Neural cell (in vitro differentiated cells): ENCODE results near the gene MRGPRD. TPM values are rescaled to one million over a fixed set of nuclear protein-coding genes. Genes with fewer than 3 reads are reported as not detected.

Experiments used
- H2AFZ ChIP-seq: fragments of 200-600, 300-800 bp; sonication (generic), shearing (Covaris generic); 2 replicates; pipeline ENCODE4 v1.6.0; 2014; ENCODE audit warnings: low read depth, mild to moderate bottlenecking, antibody characterized with exemption, low read length, moderate library complexity
- H3F3A ChIP-seq: fragments of 200-600 bp; shearing (Covaris generic); 2 replicates; pipeline ENCODE4 v1.6.1; 2016; ENCODE audit warnings: mild to moderate bottlenecking, moderate library complexity, mixed read lengths, antibody characterized with exemption, low read length; ENCODE audit not compliant: insufficient read depth, poor library complexity, severe bottlenecking
- H3K27ac ChIP-seq: fragments of 200-600, 300-800 bp; sonication (generic), shearing (Covaris generic); 2 replicates; pipeline ENCODE4 v1.5.1; 2014; ENCODE audit warnings: mild to moderate bottlenecking, low read length, moderate library complexity
- H3K27me3 ChIP-seq: fragments of 300-800, 200-600 bp; sonication (generic), shearing (Covaris generic); 2 replicates; pipeline ENCODE4 v1.6.0; 2014; ENCODE audit warnings: mild to moderate bottlenecking, low read depth, low read length, moderate library complexity; ENCODE audit not compliant: insufficient read depth
- H3K36me3 ChIP-seq: fragments of 300-800, 200-600 bp; sonication (generic), shearing (Covaris generic); 2 replicates; pipeline ENCODE4 v1.5.1; 2014; ENCODE audit warnings: mild to moderate bottlenecking, antibody characterized with exemption, low read length, moderate library complexity; ENCODE audit not compliant: insufficient read depth
- H3K4me2 ChIP-seq: fragments of 300-800, 200-600 bp; sonication (generic), shearing (Covaris generic); 2 replicates; pipeline ENCODE4 v1.6.0; 2014; ENCODE audit warnings: mild to moderate bottlenecking, low read length
- H3K4me3 ChIP-seq: fragments of 300-800, 200-600 bp; sonication (generic), shearing (Covaris generic); 2 replicates; pipeline ENCODE4 v1.5.1; 2014; ENCODE audit warnings: mild to moderate bottlenecking, low read length, moderate library complexity
- H3K79me2 ChIP-seq: fragments of 200-600 bp; shearing (Covaris generic); replicated peaks from 2 replicates; pipeline ENCODE4 v1.6.0; 2014; ENCODE audit warnings: mild to moderate bottlenecking, low read length, moderate library complexity; ENCODE audit not compliant: insufficient read depth
- H3K9ac ChIP-seq: fragments of 300-800, 200-600 bp; sonication (generic), shearing (Covaris generic); 2 replicates; pipeline ENCODE4 v1.6.1; 2016; ENCODE audit warnings: mild to moderate bottlenecking, low read length, mixed read lengths
- H3K9me2 ChIP-seq: fragments of 200-600 bp; shearing (Covaris generic); 2 replicates; pipeline ENCODE4 v1.6.1; 2016; ENCODE audit warnings: mild to moderate bottlenecking, low read length, mixed read lengths; ENCODE audit not compliant: insufficient read depth
- H3K9me3 ChIP-seq: fragments of 200-600, 300-800 bp; sonication (generic), shearing (Covaris generic); 2 replicates; pipeline ENCODE4 v1.6.1; 2016; ENCODE audit warnings: mild to moderate bottlenecking, mixed run types, low read length, moderate library complexity, mixed read lengths
- H4K20me1 ChIP-seq: fragments of 200-600 bp; shearing (Covaris generic); 2 replicates; pipeline ENCODE4 v1.6.1; 2016; ENCODE audit warnings: mild to moderate bottlenecking, mixed run types; ENCODE audit not compliant: insufficient read depth
- EP300 ChIP-seq: fragments of 450-650 bp; conservative IDR thresholded peaks from 2 replicates; pipeline ENCODE4 v1.6.1; 2014; ENCODE audit warnings: antibody characterized with exemption, mild to moderate bottlenecking, moderate library complexity; ENCODE audit not compliant: poor library complexity, severe bottlenecking
- EZH2 ChIP-seq: fragments of 200-600, 300-800 bp; shearing (Covaris generic), sonication (generic); IDR thresholded peaks from 2 replicates; pipeline ENCODE4 v1.6.1; 2014; ENCODE audit warnings: antibody characterized with exemption, low read length, borderline replicate concordance, mild to moderate bottlenecking; ENCODE audit not compliant: insufficient read depth, poor library complexity, severe bottlenecking
- MXI1 ChIP-seq: fragments of 450-650 bp; conservative IDR thresholded peaks from 2 replicates; pipeline ENCODE4 v1.6.1; 2014; ENCODE audit warnings: antibody characterized with exemption, mild to moderate bottlenecking; ENCODE audit not compliant: poor library complexity, severe bottlenecking
- POLR2AphosphoS5 ChIP-seq: IDR thresholded peaks from 2 replicates; pipeline ENCODE4 v1.6.1; 2012
- RAD21 ChIP-seq: fragments of 450-650 bp; conservative IDR thresholded peaks from 2 replicates; pipeline ENCODE4 v1.6.1; 2014; ENCODE audit warnings: antibody characterized with exemption, mild to moderate bottlenecking, moderate library complexity
- SMC3 ChIP-seq: fragments of 450-650 bp; conservative IDR thresholded peaks from 2 replicates; pipeline ENCODE4 v1.6.1; 2014; ENCODE audit warnings: antibody characterized with exemption, mild to moderate bottlenecking, moderate library complexity; ENCODE audit not compliant: poor library complexity
- TAF1 ChIP-seq: IDR thresholded peaks from 2 replicates; pipeline ENCODE4 v1.6.1; 2012; ENCODE audit warnings: low read depth
- polyA plus RNA-seq: library from polyadenylated mRNA; depleted of rRNA; stranded (reverse); fragments of >200 nt; gene quantifications from 2 replicates; pipeline ENCODE4 v1.2.3, GENCODE V29; 2014

Gene MRGPRD
- polyA plus RNA-seq, 1 donor from 2014 or later = not detected

GRCh38 chr11:68968306-68969250, 12.2 kb downstream of the MRGPRD start:
- no peak overlapping the region for H3K27ac ChIP-seq
- H3K4me2 ChIP-seq = no peak overlapping the region
- no peaks in the 10 kb centered on the region for H4K20me1 ChIP-seq
- TF ChIP-seq TAF1 (no peak), RAD21 (no peak), EZH2 (no peak), POLR2AphosphoS5 (no peak), SMC3 (no peak)
- no peaks in the 10 kb centered on the region for H3K9me2 ChIP-seq
- no peaks in the 10 kb centered on the region for H3F3A ChIP-seq
- no peaks in the 10 kb centered on the region for H3K27me3 ChIP-seq
- H3K4me3 ChIP-seq = no peak overlapping the region
- H2AFZ ChIP-seq = no peak overlapping the region
- H3K36me3 ChIP-seq = no peaks in the 10 kb centered on the region
- H3K9ac ChIP-seq = no peak overlapping the region
- H3K79me2 ChIP-seq = no peaks in the 10 kb centered on the region
- H3K9me3 ChIP-seq = peaks cover 4% of the 10 kb centered on the region

DNA sequence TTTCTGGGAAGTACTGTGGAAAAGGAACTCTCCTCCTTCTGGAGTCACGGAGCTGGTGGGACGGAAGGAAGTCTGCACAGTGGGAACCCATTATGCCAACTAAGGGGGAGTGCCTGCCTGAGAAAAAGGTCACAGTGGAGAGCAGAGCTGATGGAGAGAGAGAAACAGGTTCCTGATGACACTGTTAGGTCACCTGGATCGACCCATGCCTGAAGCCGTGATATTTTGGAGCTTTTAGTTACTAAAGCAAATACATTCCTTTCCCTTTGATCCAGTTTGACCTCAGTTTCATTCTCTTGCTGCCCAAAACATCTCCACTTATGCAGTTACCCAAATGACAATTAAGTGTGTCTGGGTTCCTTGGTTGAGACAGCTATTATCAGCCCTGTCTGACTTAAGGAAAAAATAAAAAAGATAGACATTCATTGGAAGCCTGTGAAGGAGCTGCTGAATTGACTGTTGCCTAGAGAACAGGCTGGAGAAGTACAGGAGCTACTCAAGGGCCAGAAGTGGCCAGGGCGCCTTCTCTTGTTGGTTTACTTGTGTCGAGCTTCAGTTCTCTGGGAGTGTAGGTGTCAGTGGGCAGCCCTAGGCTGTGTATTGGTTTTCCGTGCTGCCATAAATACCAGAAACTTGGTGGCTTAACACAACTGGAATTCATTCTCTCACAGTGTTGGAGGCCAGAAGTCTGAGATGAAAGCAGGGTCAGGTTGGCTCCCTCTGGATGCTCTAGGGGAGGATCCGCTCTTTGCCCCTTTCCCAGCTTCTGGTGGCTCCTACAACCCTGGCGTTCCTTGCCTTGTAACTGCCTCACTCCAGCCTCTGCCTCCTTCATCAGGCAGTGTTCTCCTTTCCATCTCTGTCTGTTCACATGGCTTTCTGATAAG, 13.6 kb downstream of the MRGPRD start:
- no peak for TF ChIP-seq MXI1
- TF ChIP-seq EP300 = no peak
- TF ChIP-seq EZH2 = no peak
- no peak for TF ChIP-seq SMC3
- TF ChIP-seq TAF1 = no peak
- Histone ChIP-seq H3K9ac (no peak overlapping the region), H3K36me3 (no peaks in the 10 kb centered on the region), H3K9me2 (no peaks in the 10 kb centered on the region), H3F3A (no peaks in the 10 kb centered on the region), H2AFZ (no peak overlapping the region), H3K27ac (no peak overlapping the region), H3K27me3 (no peaks in the 10 kb centered on the region), H3K79me2 (no peaks in the 10 kb centered on the region), H3K4me2 (no peak overlapping the region), H3K4me3 (no peak overlapping the region), H3K9me3 (peaks cover 4% of the 10 kb centered on the region), H4K20me1 (no peaks in the 10 kb centered on the region)

- Histone ChIP-seq H3K27me3 (no peaks in the 10 kb centered on the region), H3K36me3 (no peaks in the 10 kb centered on the region), H3K9me2 (no peaks in the 10 kb centered on the region), H4K20me1 (no peaks in the 10 kb centered on the region), H2AFZ (no peak overlapping the region), H3F3A (no peaks in the 10 kb centered on the region), H3K79me2 (no peaks in the 10 kb centered on the region), H3K9me3 (peaks cover 4% of the 10 kb centered on the region), H3K4me2 (no peak overlapping the region), H3K9ac (no peak overlapping the region), H3K4me3 (no peak overlapping the region), H3K27ac (no peak overlapping the region)
- TF ChIP-seq POLR2AphosphoS5 = no peak
Measured at GRCh38 chr11:68965901-68966853, 14.6 kb downstream of the MRGPRD start.
